Measurements from ENCODE around the gene ARID4B. TPM values are rescaled to one million over a fixed set of nuclear protein-coding genes. Genes with fewer than 3 reads are reported as not detected.

The ARID4B gene
- total RNA-seq, 1 experiment from 2014 or later = 17.6 TPM

GRCh38 chr1:235133086-235133485 is 194.9 kb downstream of the ARID4B start:
- POLR2A ChIA-PET (ENCODE audit: low non-redundant PET) = interaction anchor here (0.6 kb wide), 1 partner anchor 12 kb away, joined by 11 read pairs; no protein-coding TSS in a partner anchor
- no peak for TF ChIP-seq CTCF (conservative IDR thresholded peaks at IDR 0.05; ENCODE audit: low read depth, low read length)
- no peak for TF ChIP-seq EZH2 (IDR thresholded peaks at IDR 0.05; ENCODE audit: borderline replicate concordance, low read depth, low read length, poor library complexity, severe bottlenecking)
- Histone ChIP-seq H3K4me1 (ENCODE audit: insufficient read depth, low read length, poor library complexity, severe bottlenecking) (no peaks in the 10 kb centered on the region), H3K4me3 (ENCODE audit: low read depth, low read length, poor library complexity, severe bottlenecking) (no peak overlapping the region), H3K27ac (ENCODE audit: low read depth, low read length, poor library complexity, severe bottlenecking) (no peak overlapping the region), H3K27me3 (replicated peaks; ENCODE audit: insufficient read depth, low read depth, low read length, poor library complexity) (no peaks in the 10 kb centered on the region), H3K36me3 (ENCODE audit: insufficient read depth, low read length, poor library complexity, severe bottlenecking) (peaks cover 19% of the 10 kb centered on the region), H3K9me3 (ENCODE audit: low read depth, low read length, poor library complexity, severe bottlenecking) (no peaks in the 10 kb centered on the region)
- intact Hi-C loops (cut with micrococcal nuclease; ENCODE audit: unreplicated experiment) = no loop called here
- CTCF ChIA-PET = no interaction called here
- BruUV-seq (replicated peaks) = no TSS peak
- no peak for DNase-seq (ENCODE audit: low spot score)

- no peaks in the 10 kb centered on the region for H3K9me3 ChIP-seq (ENCODE audit: low read depth, low read length, poor library complexity, severe bottlenecking)
- H3K27me3 ChIP-seq (replicated peaks; ENCODE audit: insufficient read depth, low read depth, low read length, poor library complexity) = no peaks in the 10 kb centered on the region
- BruUV-seq (replicated peaks) = no TSS peak
- H3K4me3 ChIP-seq (ENCODE audit: low read depth, low read length, poor library complexity, severe bottlenecking) = no peak overlapping the region
- CTCF ChIA-PET = no interaction called here
- POLR2A ChIA-PET (ENCODE audit: low non-redundant PET) = no interaction called here
- peaks cover 14% of the 10 kb centered on the region for H3K36me3 ChIP-seq (ENCODE audit: insufficient read depth, low read length, poor library complexity, severe bottlenecking)
- intact Hi-C loops (cut with micrococcal nuclease; ENCODE audit: unreplicated experiment) = no loop called here
- H3K4me1 ChIP-seq (ENCODE audit: insufficient read depth, low read length, poor library complexity, severe bottlenecking) = no peaks in the 10 kb centered on the region
- TF ChIP-seq EZH2 (IDR thresholded peaks at IDR 0.05; ENCODE audit: borderline replicate concordance, low read depth, low read length, poor library complexity, severe bottlenecking) (no peak), CTCF (conservative IDR thresholded peaks at IDR 0.05; ENCODE audit: low read depth, low read length) (no peak)
- DNase-seq (ENCODE audit: low spot score) = no peak
- H3K27ac ChIP-seq (ENCODE audit: low read depth, low read length, poor library complexity, severe bottlenecking) = no peak overlapping the region
Observed at GRCh38 chr1:235131961-235132360, 196.0 kb downstream of the ARID4B start.

GRCh38 chr1:235130766-235131270 is 197.2 kb downstream of the ARID4B start:
- intact Hi-C loops (cut with micrococcal nuclease; ENCODE audit: unreplicated experiment) = no loop called here

More at GRCh38 chr1:235130766-235131270, 197.2 kb downstream of the ARID4B start:
- Histone ChIP-seq H3K36me3 (ENCODE audit: insufficient read depth, low read length, poor library complexity, severe bottlenecking) (peaks cover 10% of the 10 kb centered on the region), H3K4me3 (ENCODE audit: low read depth, low read length, poor library complexity, severe bottlenecking) (no peak overlapping the region), H3K27me3 (replicated peaks; ENCODE audit: insufficient read depth, low read depth, low read length, poor library complexity) (no peaks in the 10 kb centered on the region), H3K9me3 (ENCODE audit: low read depth, low read length, poor library complexity, severe bottlenecking) (no peaks in the 10 kb centered on the region), H3K4me1 (ENCODE audit: insufficient read depth, low read length, poor library complexity, severe bottlenecking) (no peaks in the 10 kb centered on the region), H3K27ac (ENCODE audit: low read depth, low read length, poor library complexity, severe bottlenecking) (no peak overlapping the region)
- no peak for TF ChIP-seq CTCF (conservative IDR thresholded peaks at IDR 0.05; ENCODE audit: low read depth, low read length)
- TF ChIP-seq EZH2 (IDR thresholded peaks at IDR 0.05; ENCODE audit: borderline replicate concordance, low read depth, low read length, poor library complexity, severe bottlenecking) = no peak
- DNase-seq (ENCODE audit: low spot score) = no peak
- ChIA-PET POLR2A (ENCODE audit: low non-redundant PET) (no interaction called here), CTCF (interaction anchor here (0.6 kb wide), 1 partner anchor 26 kb away, joined by 3 read pairs; no protein-coding TSS in a partner anchor)
- BruUV-seq (replicated peaks) = no TSS peak

Data from A673 (cell line).